Activated effector memory CD4-positive, alpha-beta T cell treated with Interleukin-2 at 50 U/mL for 16 hours (primary cell): Measurements from ENCODE around the gene GNAO1.

Experiments
- DNase-seq: peaks from one replicate; pipeline ENCODE4 v3.0.0-alpha.2; 2020

The GNAO1 gene

DNA sequence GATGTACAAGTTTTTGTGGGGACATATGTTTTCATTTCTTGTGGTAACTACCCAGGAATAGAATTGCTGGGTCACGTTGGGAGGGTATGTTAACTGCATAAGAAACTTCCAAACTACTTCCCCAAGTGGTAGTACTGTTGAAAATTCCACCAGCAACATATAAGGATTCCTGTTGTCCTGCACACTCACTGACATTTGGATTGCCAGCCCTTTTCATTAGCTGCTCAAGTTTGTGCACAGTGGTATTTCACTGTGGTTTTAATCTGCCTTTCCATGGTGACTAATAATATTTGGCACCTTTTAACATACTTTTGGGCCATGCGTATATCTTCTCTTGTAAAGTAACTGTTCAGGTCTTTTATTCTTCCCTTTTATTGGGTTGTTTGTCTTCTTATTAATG is 103.3 kb downstream of the GNAO1 start:
- DNase-seq: no peak

DNA sequence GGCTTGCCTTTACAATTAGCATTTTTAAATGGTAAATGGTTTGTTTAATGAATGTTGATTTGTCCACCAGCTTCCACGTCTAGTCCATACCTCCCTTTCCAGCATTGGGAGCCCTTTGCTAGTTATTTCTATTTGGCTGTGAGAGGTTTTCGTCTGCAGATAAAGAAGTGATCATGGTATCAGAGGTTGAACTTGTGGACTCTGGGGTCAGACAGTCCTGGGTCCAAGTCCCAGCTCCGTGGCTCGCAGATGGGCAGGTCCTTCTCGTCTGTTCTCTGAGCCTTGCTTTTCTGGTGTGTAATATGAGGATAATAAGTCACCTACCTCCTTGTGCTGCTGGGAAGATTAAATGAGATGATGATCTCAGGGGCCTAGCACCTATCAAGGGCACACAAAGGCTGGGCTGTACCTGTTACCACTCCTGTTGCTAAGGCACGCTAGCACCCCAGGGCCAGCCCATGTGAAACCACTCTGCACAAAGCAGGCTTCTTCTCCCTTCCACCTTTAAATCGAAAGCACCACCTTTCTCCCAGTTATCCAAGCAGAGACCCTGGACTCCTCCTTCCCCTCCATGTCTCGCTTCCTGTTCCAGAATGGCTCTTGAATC is 103.9 kb downstream of the GNAO1 start:
- DNase-seq: no peak

DNA sequence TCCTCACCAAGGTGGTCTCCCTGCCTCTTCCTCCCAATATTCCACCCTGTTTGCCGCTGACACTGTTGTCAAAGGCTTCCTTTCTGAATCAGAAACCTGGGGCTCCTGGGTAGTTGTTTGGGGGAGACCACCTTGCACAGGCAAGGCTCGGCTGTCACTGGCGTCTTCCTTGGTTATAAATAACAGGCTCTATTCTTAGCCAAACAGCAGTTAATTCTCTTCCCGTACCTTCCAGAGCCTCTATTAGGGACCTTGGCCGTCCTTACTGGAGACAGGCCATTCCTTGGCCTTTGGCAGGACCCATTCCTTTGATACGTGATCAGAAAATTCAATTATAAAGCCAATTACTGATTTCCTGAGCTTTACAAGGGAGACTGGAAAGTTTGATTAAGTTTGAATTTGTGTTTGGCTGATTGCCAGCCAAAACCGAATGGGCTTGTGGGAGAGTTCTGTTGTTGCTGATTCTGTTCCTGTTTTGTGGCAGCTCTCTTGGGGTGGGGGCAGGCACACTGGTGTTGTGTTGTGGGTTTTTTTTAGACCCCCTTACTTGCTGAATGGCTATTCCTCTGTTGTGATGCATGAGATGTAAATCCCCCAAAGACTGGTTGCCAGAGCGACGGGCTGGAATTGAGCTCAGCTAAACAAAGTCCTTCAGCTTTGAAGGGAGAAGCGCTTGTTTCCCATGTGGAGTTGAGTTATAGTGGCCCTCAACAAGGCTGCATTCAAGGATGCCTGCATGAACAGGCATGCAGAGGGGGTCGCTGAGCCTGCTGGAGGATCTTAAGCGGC is 104.6 kb downstream of the GNAO1 start:
- DNase-seq: no peak

DNA sequence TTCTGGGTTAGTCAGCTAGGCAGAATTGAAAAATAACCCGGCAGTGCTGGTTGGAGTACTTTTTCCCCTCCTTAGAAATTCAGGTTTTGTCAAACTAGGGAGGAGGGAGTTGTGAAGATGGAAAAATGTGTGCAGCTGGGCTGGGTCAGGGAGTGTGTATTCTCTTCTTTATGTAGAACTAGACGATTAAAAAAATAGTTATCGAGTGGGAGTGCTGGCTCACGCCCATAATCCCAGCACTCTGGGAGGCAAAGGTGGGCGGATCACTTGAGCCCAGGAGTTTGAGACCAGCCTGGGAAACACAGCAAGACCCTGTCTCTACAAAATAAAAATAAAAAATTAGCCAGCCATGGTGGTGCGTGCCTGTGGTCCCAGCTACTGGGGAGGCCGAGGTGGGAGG is 106.4 kb downstream of the GNAO1 start:
- no peak for DNase-seq

DNA sequence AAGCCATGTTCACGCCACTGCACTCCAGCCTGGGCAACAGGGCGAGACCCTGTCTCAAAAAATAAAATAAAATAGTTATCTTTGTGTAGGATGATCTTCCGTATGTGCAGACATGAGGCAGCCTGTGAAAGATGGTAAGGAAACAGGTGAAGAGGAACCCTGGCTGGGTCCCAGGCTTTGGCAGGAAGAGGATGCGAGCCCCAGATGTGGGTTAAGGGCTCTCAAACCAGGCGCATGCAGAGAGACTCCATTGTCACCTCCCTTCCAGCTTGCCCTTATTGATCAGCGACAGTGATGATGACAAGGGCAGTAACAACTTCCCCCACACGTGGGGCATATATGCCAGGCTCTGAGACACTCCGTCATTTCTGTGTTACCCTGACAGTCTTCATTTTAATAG is 106.8 kb downstream of the GNAO1 start:
- DNase-seq: no peak

DNA sequence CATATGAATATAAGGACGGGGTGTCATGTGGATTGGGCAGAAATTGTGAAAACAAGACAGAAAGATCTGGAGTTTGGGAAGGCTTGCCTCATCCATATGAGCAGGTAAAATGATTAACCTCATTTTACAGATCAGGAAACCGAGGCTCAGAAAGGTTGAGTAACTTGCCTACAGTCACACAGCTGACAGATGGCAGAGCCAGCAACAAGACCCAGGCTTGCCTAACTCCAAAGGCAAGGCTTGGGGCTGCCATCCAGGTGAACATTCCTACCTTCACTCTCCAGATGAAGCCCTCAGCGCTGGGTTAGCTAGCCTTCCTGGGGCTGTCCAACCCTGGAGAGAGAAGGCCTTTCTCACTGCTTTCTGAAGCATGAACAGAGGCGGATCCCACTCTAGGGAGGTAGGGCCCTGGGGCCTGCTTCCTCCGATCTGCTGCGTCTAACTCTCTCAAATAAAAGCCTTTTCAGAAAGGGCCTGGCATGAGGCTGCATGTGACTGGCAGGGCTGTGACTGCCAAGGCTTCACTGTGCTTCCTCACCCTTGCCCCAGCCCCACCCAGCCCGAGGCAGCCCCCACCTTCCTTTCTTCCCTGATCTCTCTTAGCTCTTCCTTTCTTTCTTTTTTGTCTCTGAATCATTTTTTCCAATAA is 107.8 kb downstream of the GNAO1 start:
- no peak for DNase-seq

DNA sequence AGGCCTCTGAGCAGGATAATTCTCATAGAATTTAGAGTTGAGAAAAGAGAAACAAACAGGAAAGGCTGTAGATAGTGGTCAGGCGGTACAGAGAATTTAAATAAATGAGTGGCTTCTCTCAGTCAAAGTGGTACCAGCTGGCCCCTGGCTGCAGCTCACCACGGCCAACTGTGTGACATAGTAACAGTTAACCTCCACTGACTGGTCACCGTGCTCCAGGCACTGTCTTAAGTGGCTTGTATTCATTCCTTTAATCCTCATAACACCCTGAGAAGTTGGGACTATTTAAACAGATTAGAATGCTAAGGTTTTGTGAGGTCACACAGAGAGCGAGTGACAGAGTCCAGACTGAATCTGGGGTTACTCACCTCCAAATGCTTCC is 108.9 kb downstream of the GNAO1 start:
- DNase-seq: no peak

DNA sequence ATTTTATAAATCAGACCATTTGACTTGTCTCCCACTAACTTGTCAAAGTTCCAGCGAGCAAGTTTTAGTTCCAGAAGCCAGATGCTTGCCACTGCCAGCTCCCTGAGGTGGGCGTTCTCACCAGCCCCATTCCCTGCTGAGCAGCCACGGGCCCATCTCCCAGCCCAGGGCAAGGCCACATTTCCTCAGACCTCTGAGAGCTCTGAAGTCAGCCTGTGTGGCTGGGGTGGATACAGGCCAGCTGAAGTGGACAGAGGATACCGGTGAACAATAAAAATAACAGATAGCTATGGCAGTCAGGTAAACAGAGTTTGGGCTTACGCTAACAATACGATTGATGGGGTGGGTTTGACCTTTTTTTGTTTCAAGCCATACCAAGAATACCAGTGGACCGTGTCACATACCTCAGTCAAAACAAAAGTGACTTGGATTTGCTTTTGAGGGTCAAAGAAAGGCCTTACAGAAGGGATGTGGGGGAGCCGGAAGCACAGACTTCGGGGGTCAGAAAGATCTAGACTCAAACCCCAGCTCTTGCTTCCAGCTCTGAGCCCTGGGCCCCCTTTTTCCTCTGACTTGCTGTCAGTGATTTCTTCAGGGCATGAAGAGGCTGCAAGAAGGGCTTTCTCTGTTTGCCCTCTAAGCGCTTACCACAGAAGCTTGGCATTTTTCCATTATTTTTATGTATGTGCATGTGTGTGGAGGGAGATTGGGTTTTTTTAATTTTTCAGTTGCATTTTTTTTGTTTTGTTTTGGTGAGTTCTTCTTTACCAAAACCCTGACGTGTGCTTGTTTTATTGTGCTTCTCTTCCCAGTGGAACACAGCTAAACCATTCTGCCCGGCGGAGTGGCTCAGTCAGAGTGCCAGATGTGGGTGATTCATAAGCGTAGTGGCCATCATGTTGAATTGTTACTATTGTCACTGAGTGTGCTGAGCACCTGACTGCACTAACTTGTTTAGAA is 109.9 kb downstream of the GNAO1 start:
- no peak for DNase-seq

DNA sequence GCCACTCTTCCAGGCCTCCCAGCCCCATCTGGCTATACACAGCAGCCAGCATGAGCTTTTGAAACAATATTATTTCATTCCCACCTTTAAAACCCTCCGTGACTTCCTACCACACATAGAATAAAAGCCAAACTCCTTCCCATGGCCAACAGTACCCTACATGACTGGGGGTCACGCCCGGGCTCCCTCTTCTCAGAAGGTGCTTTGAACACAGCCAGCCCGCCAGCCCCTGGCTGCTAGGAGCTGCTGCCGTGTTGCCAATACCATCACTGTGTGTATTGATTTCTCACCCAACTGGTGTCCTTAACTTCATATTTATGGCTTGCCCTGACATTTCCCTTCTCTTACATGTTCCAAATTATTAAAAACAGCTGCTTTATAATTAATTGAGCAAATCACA is 111.2 kb downstream of the GNAO1 start:
- no peak for DNase-seq

DNA sequence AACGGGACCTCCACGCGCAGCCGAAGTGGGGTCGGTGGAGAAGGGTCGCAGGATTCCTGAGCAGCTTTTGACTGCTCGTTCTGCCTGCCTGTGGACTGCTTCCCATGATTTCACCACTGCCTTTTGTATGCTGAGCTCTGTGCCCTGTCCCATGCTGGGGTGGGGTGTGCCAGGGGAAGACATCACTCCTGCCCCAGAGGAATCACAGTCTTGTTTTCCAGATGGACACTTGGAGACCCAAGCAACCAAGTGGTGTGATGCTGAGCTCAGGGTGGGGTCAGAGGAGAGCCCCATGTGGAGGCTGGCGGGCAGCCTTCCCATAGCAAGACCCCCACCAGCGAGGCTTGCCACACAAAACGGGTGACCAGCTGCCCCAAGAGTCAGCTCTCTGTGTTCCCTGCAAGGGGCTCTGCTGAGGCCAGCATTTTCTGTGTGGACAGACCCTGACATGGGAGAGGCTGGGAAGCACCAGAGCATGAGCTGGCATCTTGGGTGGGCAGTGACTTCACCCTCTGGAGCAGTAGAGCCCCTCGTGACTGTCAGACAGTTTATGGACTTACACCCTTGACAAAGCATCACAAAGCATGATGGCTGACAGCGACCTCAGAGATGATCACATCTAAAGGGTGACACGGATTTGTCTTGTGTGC is 111.9 kb downstream of the GNAO1 start:
- DNase-seq: no peak

DNA sequence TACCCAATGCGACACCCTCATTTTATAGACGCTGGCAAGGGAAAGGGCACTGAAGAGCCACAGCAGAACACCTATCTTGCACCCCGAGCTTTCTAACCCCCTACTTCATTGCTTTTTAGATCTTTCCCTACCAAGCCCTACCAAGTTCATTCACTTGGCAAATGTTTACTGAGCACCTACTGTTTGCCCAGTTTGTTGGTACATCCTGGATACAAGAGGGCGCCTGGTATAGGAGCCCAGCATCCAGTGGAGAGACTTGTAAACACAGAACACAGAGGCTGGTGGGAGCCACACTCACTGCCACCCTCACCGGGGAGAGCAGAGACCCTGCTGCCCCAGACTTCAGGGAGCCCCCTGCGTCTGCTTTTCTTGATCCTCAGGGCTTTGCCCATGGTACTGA is 112.6 kb downstream of the GNAO1 start:
- DNase-seq: no peak

DNA sequence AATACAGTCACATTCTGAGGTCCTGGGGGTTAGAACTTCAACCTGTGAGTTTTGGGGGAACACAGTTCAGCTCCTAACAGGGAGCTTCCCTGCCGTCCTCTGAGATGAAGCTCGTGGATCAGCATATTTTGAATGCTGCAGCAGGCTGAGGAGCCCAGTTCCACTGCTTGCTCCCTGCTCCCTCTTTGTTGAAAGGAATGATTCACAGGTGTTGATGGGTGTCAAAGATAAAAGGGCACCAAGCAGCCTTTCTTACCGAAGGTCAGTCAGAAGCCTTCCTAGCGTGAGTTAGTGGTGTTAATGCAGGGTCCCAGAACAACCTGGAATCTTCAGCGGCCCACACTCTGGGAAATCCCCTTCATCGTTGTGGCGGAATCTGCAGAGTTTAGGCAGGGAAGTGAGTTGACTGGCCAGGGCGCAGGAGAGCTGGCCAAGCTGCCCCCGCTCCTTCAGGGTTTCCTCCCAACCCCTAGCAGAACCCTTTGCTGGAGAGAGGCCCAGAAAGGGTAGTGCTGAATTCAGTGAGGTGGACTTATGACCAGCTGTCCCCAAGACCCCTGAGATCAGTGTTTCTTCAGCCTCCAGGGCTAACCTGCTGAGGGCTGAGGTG is 114.8 kb downstream of the GNAO1 start:
- DNase-seq: no peak

DNA sequence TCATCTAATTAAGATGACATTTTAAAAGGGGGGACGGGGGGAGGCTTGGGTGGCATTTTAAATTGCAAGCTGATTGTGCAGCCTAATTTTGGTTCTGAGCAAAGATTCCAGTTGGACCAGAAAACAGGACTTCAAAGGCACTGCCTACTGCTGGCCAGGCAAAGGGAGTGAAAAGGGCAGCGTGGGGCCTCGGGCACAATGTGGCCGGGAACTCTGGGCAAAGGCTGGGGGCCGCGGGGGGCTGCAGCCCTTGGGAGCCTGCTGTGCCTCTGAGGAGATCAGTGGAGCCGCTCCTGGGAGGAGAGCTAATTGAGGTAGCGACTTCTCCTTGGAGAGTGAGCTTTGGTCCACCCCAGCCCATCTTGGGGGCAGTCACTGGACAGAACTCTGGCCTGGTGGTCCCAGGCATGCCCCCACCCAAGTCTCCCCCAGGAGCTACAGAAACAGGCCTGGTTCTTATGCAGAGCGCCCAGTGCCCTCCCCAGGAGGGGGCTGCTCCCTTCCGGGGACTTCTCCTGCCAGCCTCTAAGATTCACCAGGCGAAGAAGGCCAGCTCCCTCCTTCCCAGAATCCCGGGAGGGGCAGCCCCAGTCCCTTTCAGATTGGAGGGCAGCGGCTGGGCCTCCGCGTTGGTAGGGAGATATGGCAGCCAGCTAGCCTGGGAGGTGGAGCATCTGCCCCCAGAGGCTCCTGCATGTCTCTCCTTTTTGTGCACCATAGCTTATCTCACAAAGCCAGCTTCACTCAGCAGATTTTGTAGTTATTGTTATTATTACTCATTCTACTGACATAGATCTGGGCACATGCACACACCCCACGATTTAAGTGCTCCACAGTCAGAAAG is 115.6 kb downstream of the GNAO1 start:
- DNase-seq: no peak

DNA sequence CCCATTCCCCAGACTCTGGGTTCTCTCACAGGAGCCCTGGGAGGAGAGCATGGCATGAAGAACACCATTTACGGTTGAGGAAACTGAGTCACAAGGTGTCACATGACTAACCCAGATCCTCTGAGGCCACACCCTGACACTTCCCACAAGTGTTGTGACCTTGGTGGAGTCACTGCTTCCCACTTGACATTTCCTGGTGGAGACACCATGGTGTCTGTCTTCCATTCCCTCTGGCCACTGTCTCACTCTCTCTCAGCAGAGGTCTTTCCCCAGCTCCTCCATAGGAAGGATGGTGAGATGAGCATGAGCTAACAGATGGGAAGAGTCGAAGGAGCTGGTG is 116.2 kb downstream of the GNAO1 start:
- DNase-seq: no peak

DNA sequence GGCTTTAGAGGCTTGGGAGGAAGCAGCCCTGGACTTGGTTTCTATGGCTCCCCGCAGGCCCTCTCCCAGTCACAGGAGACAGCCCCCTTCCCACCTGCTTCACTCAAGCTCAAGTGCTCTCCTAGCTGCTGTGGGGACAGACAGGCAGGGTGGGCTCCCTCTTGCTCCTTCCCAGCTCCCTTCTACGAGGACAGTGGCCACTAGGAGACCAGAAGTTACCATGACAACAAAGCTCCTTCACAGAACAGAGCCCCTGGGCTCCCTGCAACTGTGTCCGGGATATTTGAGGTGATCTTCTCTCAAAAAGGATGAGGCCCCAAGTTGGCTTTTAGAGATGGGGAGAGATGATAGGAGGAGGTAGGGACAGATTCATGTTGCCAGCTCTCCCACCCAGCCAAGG is 117.7 kb downstream of the GNAO1 start:
- no peak for DNase-seq

DNA sequence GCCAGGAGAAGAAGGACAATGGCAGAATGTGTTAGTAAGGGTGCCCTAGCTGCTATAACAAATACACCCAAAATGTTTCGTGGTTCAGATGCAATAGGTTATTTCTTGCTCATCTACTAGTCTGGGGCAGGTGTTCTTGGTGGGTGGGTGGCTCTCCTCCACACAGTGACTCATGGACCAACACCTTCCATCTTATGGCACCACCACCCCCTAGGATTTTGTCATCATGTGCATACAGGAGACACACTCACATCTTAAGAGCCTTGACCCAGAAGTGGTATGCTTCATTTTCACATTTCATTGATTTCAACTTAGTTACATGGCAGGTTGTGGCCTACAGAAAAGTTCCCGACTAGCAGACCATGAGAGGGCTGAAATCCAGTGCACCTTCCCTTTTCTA is 119.4 kb downstream of the GNAO1 start:
- DNase-seq: no peak

DNA sequence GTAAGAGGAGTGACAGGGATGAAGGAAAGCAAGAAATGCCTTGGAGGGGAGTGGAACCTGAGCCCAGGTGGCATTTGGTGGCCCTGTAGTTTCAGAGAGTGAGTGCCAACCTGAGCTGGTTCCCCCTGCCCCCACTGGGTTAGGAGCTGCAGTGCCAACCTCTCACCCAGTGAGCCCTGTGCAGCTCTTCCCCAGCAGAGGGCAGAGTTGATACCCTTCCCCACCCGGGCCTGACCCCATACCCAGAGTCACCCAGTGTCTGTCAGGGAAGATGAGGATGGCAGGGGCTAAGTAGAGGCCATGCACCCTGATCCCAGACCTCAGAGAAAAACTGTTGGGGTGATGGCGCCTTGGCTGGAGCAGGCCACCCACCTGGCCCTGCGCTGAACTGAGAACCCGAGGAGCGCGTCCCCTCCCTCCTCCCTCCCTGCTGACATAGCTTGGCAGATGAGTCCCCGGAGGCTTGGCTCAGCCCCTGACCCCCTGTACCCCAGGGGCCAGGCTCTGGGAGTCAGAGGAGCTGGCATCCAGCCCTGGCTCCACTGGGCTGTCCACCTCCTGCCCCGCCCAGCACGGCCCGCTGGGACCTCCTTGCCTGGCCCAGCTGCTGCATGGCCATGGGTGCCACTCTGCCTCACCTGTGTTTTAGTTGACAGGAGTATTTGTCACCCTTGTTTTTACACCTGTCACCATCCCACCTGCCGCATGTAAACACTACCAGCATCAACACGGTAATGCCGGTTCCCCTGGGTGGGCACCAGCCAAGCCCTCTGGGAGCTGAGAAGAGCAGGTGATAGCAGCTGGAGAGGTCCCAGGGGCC is 120.1 kb downstream of the GNAO1 start:
- no peak for DNase-seq

DNA sequence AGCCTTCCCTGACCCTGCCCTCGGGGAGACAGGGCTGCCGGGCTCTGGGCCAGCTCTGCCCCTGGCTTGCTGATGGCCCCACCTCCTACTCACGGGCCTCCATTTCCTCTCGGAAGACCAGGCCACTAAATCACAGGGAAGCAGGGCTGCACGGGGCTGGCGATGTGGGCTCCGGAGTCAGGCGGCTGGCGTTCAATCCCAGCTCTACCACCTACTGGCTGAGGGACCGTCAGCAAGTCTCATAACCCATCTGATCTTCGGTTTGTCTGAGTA is 120.7 kb downstream of the GNAO1 start:
- no peak for DNase-seq

DNA sequence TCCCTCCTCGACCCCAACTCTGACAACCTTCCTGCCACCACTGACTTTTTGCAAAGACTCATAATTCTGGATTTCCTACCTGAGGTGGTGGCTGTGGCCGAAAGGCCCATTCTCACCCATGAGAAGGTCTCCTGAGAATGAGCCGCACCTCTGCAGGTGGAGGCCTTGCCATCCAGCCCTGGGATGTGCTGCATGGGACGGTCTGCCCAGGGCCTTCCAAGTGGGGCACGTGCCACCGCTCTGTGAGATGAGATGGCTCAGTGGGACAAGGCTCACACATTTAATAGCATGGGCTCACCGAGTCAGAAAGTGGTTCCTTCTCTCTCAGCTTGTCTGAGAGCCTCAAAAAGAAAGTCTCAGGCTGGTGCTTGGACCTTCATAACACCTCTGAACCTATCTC is 121.3 kb downstream of the GNAO1 start:
- DNase-seq: no peak

DNA sequence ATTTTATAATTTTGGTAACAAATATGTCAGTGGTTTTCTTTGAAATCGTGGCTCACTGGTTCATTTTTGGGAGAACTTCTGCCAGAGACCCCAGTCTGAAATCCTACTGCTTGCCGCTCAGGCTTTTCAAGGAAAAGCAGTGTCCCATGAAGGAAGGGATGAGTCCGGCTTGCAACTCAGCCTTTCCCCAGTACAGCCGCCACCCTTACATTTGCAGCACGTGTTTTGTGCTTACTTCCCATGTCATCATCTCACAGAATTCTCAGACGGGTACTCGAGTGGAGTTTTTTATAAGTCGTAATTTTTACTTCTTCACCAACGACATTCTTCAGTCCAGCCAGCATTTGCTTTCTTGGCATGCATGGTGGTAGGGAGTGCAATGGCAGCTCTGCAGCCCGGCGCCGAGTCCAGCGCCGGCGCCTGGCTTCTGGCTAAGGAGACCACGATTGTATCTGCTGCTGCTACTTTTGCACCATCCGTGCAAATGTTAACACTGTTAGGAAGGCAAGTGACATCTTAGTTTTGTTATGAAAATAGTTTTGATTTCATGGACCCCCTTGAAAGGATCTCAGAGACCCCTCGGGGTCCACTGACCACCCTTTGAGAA is 123.1 kb downstream of the GNAO1 start:
- no peak for DNase-seq
